ENCODE data around the gene TP63. TPM values are rescaled to one million over a fixed set of nuclear protein-coding genes. Genes with fewer than 3 reads are reported as not detected.

TP63 gene
- total RNA-seq, 1 experiment from 2014 or later: 41.9 TPM

DNA sequence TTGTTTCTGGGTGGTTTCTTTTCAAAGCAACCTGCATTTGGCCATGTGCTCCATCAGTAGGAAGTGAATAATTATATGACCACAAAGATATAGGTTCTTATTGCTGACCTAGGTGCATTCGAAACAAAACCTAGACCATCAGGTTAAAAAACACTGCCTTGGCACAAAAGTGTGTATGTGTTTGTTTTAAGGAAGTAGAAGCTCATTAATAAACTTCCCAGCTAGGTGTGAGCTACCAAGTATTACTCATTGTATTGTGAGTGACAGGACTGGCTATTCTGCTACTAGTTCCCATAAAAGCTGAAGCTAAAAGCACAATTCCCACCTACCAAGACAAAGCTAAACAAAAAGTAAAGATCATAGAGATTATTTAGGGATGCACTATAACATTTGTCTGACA lies 168.2 kb downstream of the TP63 start:
- Mint-ChIP-seq H3K4me1 (ENCODE audit: insufficient read depth, unreplicated experiment) (peaks cover 24% of the 10 kb centered on the region), H3K27me3 (ENCODE audit: insufficient read depth, unreplicated experiment) (no peaks in the 10 kb centered on the region), H3K4me3 (ENCODE audit: unreplicated experiment) (no peak overlapping the region), H3K9me3 (ENCODE audit: unreplicated experiment) (no peaks in the 10 kb centered on the region), H3K36me3 (ENCODE audit: insufficient read depth, unreplicated experiment) (no peaks in the 10 kb centered on the region), H3K27ac (ENCODE audit: low read depth, unreplicated experiment) (peak overlapping the region; percentile 6)
- no TSS peak for BruUV-seq (replicated peaks)
- POLR2A ChIA-PET: interaction anchor here (0.7 to 4.3 kb wide), 19 partner anchors 9 to 1530 kb away, joined by 3 to 19 read pairs (median 4); no protein-coding TSS in a partner anchor
- CTCF ChIA-PET: interaction anchor here (0.6 kb wide), 2 partner anchors 14 to 194 kb away, joined by 3 to 4 read pairs; no protein-coding TSS in a partner anchor
- TF ChIP-seq, protein P1, sequence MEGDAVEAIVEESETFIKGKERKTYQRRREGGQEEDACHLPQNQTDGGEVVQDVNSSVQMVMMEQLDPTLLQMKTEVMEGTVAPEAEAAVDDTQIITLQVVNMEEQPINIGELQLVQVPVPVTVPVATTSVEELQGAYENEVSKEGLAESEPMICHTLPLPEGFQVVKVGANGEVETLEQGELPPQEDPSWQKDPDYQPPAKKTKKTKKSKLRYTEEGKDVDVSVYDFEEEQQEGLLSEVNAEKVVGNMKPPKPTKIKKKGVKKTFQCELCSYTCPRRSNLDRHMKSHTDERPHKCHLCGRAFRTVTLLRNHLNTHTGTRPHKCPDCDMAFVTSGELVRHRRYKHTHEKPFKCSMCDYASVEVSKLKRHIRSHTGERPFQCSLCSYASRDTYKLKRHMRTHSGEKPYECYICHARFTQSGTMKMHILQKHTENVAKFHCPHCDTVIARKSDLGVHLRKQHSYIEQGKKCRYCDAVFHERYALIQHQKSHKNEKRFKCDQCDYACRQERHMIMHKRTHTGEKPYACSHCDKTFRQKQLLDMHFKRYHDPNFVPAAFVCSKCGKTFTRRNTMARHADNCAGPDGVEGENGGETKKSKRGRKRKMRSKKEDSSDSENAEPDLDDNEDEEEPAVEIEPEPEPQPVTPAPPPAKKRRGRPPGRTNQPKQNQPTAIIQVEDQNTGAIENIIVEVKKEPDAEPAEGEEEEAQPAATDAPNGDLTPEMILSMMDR (IDR thresholded peaks at IDR 0.05; ENCODE audit: unreplicated experiment): no peak
- DNase-seq (ENCODE audit: unreplicated experiment): no peak
- intact Hi-C loops (cut with micrococcal nuclease): no loop called here

DNA sequence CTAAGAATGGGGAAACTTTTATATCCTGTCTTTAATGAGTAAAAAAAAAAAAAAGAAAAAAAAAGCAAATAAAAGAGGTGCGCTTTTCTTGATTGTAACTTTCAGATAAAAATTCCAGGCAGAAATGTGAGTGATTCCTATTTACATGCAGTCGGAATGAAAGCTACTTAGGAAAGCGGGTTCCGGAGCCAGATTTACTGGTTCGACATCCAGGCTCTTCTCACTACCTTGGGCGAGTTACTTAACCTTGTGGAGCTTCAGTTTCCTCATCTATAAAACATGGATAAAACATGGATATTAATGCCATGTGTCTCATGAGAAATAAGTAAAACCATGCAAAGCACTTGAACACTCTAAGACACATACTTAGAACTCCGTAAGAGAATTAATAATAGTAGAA lies 169.2 kb downstream of the TP63 start:
- Mint-ChIP-seq H3K27me3 (ENCODE audit: insufficient read depth, unreplicated experiment) (no peaks in the 10 kb centered on the region), H3K36me3 (ENCODE audit: insufficient read depth, unreplicated experiment) (no peaks in the 10 kb centered on the region), H3K9me3 (ENCODE audit: unreplicated experiment) (no peaks in the 10 kb centered on the region), H3K4me1 (ENCODE audit: insufficient read depth, unreplicated experiment) (peaks cover 28% of the 10 kb centered on the region), H3K27ac (ENCODE audit: low read depth, unreplicated experiment) (no peak overlapping the region), H3K4me3 (ENCODE audit: unreplicated experiment) (no peak overlapping the region)
- intact Hi-C loops (cut with micrococcal nuclease): no loop called here
- CTCF ChIA-PET: interaction anchor here (0.5 to 0.6 kb wide), 3 partner anchors 44 to 91 kb away, joined by 3 to 6 read pairs (median 4); no protein-coding TSS in a partner anchor
- DNase-seq (ENCODE audit: unreplicated experiment): no peak
- POLR2A ChIA-PET: interaction anchor here (0.7 to 4.3 kb wide), 13 partner anchors 8 to 287 kb away, joined by 3 to 19 read pairs (median 4); no protein-coding TSS in a partner anchor
- BruUV-seq (replicated peaks): no TSS peak
- TF ChIP-seq, protein P1 (IDR thresholded peaks at IDR 0.05; ENCODE audit: unreplicated experiment): no peak

DNA sequence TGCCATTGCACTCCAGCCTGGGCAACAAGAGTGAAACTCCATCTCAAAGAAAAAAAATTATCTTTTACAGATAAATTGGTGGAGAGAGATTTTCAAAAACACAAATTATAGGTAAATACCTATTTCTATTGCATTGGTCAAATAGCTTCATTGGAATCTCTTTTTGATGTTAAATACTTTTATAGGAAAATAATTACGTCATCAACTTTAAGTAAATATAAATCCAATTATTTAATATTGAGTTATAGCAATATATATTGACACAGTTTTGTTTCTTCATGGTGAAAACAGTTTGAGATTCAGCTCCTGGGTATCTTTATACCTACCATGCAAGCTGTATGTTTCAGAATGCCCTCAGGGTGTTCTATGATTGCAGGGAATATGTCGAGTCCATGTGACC lies 172.1 kb downstream of the TP63 start:
- CTCF ChIA-PET: interaction anchor here (1.3 kb wide), 1 partner anchor 534 kb away, joined by 4 read pairs; no protein-coding TSS in a partner anchor

GRCh38 chr3:189805375-189806067 lies 174.3 kb downstream of the TP63 start:
- no TSS peak for BruUV-seq (replicated peaks)
- peaks cover 14% of the 10 kb centered on the region for H3K36me3 Mint-ChIP-seq (ENCODE audit: insufficient read depth, unreplicated experiment)
- no peak for DNase-seq (ENCODE audit: unreplicated experiment)
- POLR2A ChIA-PET: interaction anchor here (1.8 kb wide), 1 partner anchor 142 kb away, joined by 5 read pairs; no protein-coding TSS in a partner anchor
- intact Hi-C loops (cut with micrococcal nuclease): no loop called here
- CTCF ChIA-PET: interaction anchor here (1.3 kb wide), 1 partner anchor 10 kb away, joined by 3 read pairs; no protein-coding TSS in a partner anchor
- TF ChIP-seq, protein P1 (IDR thresholded peaks at IDR 0.05; ENCODE audit: unreplicated experiment): no peak
- H3K4me3 Mint-ChIP-seq (ENCODE audit: unreplicated experiment): no peak overlapping the region
- peak overlapping the region; percentile 79 for H3K27ac Mint-ChIP-seq (ENCODE audit: low read depth, unreplicated experiment)
- no peaks in the 10 kb centered on the region for H3K9me3 Mint-ChIP-seq (ENCODE audit: unreplicated experiment)
- no peaks in the 10 kb centered on the region for H3K27me3 Mint-ChIP-seq (ENCODE audit: insufficient read depth, unreplicated experiment)
- peaks cover 8% of the 10 kb centered on the region for H3K4me1 Mint-ChIP-seq (ENCODE audit: insufficient read depth, unreplicated experiment)

More for the DNA sequence above, 172.1 kb downstream of the TP63 start:
- TF ChIP-seq, protein P1 (IDR thresholded peaks at IDR 0.05; ENCODE audit: unreplicated experiment): no peak
- H3K4me1 Mint-ChIP-seq (ENCODE audit: insufficient read depth, unreplicated experiment): peaks cover 13% of the 10 kb centered on the region
- H3K4me3 Mint-ChIP-seq (ENCODE audit: unreplicated experiment): no peak overlapping the region
- intact Hi-C loops (cut with micrococcal nuclease): no loop called here
- H3K9me3 Mint-ChIP-seq (ENCODE audit: unreplicated experiment): no peaks in the 10 kb centered on the region
- no peaks in the 10 kb centered on the region for H3K27me3 Mint-ChIP-seq (ENCODE audit: insufficient read depth, unreplicated experiment)
- BruUV-seq (replicated peaks): no TSS peak
- no peak overlapping the region for H3K27ac Mint-ChIP-seq (ENCODE audit: low read depth, unreplicated experiment)
- POLR2A ChIA-PET: interaction anchor here (0.7 to 1.2 kb wide), 4 partner anchors 9 to 135 kb away, joined by 3 to 5 read pairs (median 4); no protein-coding TSS in a partner anchor
- DNase-seq (ENCODE audit: unreplicated experiment): no peak
- no peaks in the 10 kb centered on the region for H3K36me3 Mint-ChIP-seq (ENCODE audit: insufficient read depth, unreplicated experiment)
